NCI-H1092 (cell line): ENCODE measurements around the gene INF2.

Source experiments
- DNase-seq: peaks from one replicate; lab custom pipeline; 2025; lab: John Stamatoyannopoulos, UW

The INF2 gene

DNA sequence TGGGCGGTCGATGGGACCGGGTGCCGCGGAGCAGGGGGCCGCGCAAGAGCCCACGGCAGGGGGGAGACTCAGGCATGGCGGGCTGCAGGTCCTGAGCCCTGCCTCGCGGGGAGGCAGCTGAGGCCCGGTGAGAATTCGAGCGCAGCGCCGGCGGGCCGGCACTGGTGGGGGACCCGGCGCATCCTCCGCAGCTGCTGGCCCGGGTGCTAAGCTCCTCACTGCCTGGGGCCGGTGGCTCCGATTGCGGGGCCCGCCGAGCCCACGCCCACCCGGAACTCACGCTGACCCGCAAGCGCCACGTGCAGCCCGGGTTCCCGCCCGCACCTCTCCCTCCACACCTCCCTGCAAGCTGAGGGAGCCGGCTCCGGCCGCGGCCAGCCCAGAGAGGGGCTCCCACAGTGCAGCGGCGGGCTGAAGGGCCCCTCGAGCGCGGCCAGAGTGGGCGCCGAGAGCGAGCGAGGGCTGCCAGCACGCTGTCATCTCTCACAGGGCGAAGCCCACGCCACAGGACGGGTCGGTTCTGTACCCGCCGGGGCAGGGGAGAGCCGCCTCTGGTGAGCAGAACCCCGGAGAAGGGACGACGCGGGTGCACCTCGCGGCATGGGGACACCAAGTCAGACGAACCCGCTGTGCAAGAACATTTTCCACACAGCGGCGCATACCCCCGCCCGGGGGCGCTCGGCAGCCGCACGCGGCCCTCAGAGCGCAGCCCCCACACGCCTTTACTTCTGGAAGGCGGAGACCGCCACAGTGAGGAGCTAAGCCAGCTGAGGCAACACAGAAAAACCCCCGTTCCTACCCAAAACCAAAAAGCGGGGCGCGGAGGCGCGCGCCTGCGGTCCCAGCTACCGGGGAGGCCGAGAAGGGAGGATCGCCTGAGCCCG lies 62.4 kb downstream of the INF2 start:
- DNase-seq = no peak

DNA sequence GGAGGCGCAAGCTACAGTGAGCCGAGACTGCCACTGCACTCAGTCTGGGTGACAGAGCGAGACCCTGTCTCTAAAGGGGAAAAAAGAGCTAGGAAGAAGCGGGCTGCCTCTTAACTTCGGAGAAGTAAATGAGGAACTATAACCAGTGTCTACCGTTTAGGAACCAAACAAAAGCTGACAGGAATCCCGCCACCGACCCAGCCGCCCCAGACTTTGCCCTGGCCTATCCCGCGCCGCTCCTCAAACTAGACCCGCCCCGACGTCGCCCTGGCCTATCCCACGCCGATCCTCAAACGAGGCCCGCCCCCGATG lies 63.0 kb downstream of the INF2 start:
- no peak for DNase-seq

DNA sequence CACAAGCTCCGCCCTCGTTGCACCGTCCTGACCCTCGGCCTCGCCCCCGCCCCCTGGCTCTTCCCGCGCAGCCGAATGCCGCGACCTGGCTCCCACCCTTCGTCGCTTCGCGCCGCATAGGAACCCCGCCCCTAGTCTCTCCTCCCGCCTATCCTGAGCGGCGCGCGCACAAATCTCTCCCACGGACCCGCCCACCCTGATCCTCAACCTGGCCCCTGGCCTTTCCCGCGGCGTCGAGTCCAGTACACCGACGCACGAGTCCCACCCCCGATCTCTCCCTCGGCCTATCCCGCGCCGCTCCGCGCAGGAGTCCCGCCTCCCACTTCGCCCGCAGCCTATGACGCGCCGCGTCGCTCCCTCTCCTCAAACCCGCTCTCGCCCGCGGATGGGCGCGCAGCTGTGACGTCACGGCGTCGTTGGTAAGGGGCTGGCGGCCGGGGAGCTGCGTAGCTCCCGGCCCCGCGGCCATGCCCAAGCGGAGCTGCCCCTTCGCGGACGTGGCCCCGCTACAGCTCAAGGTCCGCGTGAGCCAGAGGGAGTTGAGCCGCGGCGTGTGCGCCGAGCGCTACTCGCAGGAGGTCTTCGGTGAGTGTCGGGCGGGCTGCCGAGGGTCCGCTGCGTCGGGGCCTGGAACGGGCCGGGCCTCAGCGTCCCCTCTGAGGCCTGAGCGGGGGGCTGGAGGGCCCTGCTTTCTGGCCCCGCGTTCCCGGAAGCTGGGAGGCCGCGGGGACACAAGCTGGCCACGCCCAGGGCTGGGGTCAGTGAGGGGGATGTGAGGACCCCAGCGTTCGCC lies 63.5 kb downstream of the INF2 start, which contains the start of gene SIVA1:
TSS of gene SIVA1 (plus strand) at position 413 of the 793 bp plus-strand sequence. CDS start at position 468, 55 bp downstream.
- peak; percentile 99 for DNase-seq

DNA sequence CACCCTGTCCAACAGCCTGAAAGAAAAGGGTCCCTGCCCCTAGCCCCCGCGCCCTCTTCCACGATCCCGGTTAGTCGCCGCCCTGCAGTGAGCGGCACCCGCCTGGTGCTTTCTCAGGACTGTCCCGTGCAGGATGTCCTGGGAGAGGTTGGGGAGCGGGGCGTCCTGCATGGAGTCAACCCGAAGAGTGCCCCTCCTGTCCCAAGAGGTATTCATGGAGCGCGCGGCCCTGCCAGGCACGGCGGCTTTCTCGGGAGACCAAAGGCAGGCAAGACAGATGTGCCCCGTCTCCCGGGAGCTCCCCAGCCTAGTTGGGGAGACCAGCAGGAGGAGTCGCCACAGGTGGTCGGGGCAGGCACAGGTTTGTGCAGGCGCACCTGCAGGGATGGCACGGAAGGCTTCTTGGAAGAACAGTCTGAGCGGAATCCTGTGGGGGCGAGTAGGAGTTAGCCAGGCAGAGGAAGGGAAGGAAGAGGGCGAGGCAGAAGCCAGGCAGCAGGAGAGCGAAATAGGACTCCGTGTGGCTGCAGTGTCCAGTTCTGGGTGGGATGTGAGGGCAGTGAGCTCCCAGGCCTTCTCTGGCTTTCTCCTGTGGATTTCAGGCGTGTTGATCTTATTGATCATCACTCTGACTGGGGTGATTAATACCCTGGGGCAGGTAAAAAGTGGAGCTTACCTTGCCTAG lies 64.3 kb downstream of the INF2 start:
- DNase-seq = no peak

DNA sequence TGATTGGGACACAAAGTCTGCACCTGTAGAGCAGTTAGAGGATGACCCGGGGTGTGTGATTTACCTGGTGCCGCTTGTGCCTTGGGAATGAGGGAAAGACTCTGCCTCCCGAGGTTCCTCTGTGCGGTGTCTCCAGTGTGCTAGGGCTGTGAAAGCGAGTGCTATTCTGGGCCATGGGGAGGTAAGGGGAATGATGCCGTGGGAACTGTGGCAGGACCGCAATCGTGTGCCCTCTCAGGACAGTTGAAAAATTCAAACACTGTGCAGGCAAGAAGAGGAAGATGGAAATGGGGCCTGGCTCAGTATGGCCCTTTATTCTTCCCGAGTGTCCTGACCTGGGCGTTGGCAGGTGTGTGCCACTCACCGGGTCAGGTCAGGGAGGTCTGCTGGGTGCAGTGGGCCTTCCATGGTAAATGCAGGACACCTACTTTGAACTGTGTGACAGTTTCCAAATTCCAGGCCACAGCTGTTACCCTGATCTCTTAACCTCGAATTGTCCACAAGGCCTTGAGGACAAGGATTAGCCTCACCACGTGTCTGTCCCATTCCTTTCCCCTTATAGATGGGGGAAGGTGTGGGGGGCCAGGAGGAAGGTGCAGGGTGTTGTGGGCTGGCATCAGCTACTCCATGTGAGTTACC lies 64.9 kb downstream of the INF2 start:
- DNase-seq = no peak

DNA sequence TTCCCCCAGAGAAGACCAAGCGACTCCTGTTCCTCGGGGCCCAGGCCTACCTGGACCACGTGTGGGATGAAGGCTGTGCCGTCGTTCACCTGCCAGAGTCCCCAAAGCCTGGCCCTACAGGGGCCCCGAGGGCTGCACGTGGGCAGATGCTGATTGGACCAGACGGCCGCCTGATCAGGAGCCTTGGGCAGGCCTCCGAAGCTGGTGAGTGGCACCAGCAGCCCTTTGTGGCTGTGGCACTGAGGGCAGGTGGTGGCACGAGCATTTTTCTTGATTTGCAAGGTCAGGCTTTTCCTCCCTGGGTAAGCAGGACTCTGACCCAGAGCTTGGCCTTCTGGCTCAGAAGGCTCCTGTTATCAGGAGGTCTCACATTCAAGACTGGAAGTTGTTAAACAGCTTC lies 66.2 kb downstream of the INF2 start:
- no peak for DNase-seq

DNA sequence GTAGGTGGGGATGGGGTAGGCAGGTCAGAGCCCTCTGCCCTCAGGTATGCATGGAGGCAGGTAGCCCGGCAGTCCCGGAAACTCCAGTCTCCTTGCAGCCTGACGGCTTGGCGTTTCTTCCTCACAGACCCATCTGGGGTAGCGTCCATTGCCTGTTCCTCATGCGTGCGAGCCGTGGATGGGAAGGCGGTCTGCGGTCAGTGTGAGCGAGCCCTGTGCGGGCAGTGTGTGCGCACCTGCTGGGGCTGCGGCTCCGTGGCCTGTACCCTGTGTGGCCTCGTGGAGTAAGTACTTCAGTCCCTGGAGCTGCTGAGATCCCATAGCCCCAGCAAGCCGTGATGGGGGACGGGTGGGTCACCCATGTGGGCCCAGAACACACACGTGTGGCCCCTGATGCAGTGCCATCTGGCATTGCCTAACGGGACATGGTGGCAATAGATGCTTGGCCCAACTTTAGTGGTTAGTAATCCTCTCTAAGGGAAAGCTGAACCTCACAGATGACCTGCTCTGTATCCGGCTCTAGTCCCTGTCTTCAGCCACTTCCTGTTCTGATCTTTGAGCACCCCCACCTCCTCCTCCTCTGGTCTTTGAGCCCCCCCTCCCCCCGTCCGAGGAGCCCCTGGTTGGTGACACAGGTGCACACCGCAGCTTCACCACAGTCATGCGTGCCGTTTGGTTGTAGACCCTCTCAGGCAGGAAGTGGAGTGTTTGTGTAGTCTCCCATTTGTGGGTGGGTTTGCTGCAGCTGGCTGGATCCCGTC lies 67.2 kb downstream of the INF2 start:
- DNase-seq = no peak

DNA sequence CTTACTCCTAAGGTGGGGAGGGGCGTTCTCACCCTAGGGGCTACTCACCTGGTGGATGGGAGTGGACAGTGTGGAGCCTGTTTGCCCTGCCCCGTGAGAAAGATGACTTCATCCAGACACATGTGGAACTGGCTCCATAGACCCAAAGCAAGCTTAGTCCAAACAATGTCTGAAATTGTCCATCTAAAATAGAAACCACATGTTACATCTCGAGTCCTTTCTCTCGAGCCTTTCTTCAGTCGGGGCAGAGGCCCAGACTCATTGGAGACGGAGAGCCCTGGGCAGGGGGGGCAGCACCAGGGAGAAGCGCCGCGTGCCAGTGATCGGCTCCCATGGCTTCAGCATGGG lies 67.8 kb downstream of the INF2 start:
- no peak for DNase-seq

DNA sequence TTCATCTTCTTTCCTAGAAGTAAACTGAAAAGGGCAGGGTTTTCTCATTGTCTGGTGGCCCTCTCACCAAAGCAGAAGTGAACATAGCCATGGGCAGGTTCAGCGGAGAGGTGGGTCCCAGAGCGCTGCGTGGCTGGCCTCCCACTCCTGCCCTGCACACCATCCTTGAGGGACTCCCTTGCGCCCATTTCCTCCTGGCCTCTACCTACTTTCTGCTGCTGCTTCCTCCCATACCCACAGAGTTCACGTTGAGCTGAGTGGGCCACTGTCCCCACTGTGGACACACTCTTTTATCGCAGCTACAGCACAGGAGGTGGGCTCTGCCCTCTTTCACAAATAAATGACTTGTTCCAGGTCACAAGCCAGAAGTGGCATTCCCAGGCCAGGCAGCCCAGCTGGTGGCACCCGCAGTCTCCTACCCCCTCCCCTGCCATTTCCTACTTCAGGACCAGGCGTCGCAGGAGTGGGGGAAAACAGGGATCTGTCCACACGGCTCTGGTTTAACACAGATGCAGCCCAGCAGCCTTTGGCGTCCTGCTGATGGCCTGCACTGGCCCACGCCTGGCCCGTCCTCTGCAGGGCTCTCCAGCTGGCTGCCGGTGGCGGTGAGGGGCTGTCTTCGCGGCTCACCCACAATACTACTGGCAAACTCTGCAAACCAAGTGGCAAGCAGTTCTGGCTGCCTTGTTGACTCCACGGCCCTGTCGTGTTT lies 68.4 kb downstream of the INF2 start:
- no peak for DNase-seq

DNA sequence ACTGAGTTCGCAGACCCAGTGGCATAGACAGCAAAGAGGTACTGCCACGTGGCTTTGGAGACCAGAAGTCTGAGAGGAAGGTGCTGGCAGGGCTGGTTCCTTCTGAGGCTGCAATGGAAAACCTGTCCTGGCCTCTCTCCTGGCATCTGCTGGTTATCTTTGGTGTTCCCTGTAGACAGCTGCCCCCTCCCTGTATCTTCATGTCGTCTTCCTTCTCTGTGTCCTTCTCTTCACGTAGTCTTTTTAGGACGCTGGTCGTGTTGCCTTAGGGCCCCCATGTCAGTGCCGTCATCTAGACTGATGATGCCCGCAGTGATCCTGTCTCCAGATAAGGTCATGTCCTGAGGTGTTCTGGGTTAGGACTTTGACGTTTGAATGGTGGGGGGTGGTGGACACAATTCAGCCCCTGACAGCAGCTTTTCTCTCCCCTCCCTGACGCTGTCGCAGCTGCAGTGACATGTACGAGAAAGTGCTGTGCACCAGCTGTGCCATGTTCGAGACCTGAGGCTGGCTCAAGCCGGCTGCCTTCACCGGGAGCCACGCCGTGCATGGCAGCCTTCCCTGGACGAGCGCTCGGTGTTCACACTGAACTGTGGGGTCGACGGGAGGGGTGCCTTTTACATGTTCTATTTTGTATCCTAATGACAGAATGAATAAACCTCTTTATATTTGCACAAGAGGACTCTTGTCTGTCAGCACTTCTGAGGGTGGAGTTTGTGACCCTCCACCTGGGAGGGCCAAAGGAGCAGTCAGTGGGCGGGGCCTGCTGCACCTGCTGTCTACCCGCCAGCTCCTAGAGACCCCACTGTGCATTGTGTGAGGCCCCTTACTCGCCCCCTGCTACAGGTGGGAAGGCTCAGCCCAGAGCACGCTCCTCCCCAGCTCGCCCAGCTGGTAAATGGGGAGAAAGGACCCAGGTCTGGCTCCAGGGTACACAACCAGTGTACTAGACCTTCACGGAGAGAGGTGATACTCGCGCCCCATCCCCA lies 69.9 kb downstream of the INF2 start:
- DNase-seq = no peak

DNA sequence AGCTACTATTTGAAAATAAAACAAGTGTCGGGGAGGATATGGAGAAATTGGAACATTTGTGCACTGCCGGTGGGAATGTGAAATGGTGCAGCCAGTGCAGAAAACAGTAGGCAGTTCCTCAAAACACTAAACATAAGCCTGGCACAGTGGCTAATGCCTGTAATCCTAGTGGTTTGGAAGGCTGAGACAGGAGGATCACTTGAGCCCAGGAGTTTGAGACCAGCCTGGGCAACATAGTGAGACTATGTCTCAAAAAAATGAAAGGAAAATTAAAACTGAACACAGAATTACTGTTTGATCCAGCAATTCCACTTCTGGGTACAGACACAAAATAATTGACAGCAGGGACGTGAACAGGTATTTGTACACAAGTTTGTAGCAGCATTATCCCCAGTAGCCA lies 76.1 kb downstream of the INF2 start:
- DNase-seq = no peak

DNA sequence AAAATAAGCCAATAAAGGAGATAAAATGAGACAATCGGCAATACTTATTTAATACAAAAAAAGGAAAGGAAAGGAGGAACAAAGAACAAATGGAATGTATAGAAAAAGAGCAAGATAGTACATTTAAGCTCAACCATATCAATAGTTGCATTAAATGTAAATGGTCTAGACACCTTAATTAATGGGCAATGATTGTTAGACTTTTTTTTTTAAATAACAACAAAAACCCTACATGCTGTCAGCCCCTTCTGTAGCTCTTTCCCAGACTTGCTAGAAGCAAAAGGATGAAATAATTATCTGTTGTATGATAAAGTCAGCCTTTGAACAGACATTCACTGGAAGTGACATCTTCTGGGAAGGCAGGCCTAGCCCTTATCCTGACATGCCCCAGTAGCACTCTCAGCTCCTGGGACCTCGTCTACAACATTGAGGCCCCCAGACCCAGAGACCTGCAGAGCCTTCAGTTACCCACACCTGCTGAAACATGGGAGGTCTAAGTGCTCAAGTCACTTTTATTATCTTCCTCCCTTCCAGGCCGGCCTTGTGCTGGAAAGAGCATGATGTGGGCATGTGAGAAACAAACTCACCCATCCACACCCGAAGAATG lies 76.9 kb downstream of the INF2 start:
- no peak for DNase-seq

DNA sequence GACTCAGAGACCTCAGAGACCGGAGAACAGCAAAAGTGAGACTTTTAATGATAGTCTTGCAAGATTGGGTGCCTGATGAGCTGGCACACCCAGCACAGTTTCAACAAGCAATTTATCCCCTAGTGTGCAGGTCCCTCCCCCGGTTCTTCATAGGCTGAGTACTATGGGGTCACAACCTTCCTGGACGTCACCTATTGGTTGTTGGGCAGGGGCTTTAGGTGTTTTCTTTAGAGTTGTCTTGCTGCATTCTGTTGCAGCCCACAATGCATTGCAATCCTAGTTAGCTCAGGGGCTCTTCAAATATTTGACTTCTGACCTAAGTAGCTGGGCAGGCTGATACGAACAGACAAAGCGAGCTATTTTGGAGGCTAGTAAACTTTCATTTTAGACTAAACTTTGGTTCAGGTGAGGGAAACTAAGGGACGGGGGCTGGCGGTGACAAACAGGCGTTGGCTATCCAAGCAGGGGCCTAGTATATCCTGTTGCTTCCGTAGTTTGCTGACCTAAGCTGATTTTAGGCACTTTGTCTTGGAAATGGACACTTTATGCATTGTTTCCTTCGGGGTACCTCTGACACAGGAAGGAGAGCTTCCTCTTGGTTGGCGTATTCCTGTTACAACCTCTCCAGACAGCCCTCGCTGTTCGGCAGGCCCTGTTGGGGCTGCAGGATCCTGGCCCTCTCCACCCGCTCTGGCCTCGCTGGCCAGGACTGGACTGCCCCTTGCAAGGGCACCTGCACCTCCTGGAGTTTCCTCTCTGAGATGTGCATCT lies 77.6 kb downstream of the INF2 start:
- DNase-seq = no peak

DNA sequence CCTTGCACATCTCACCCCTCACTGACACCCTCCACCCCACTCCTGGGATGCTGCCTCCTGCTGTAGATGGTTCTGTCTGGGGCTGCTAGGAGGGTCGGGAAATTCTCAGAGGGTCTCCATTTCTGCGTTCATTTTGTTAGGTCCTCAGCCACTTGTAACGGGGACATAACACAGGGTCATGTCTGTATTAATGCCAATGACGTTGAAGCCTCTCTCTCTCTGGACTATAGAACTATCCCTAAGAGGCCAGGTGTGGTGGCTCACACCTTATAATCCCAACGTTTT lies 78.2 kb downstream of the INF2 start:
- no peak for DNase-seq

DNA sequence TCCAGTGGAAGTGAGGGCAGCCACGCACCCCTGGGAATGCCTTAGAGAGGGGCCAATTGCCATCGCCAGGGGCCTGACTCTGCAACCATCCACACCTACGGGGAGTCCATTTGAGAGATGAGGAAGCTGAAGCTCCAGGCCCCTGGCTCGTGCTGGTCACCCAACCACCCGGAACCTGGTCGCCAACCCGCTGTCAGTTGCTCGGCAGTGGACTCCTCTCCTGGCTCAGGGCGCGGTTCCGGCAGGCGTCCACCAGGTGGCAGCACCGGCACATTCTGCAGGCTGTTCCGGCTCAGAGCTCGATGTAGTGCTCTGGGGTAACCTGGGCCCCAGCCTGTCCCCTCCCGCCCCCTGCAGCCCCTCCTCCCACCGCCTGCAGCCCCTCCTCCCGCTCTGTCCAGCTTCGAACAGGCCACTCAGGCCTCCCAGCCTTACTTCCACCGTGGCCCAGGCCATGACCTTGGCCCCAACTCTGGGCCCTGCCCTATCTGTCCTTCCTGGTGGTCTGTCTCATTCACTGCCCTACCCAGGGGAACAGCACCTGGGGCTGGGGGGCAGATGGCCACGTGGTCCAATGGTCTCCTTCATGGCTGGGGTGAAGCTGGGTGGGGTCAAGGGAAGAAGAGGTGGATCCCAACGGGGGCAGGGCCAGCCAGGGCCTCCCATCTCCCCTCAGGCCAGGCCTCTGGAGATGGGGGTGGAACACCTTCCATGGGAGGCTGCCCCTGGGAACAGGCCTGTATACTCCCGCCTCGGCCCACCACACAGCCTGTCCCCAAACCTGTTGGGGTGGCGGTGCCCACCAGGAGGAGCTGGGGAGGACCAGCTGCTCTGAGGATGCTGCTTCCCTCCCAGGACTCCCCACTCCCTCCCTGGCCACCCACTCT lies 79.3 kb downstream of the INF2 start:
- DNase-seq = peak; percentile 64

DNA sequence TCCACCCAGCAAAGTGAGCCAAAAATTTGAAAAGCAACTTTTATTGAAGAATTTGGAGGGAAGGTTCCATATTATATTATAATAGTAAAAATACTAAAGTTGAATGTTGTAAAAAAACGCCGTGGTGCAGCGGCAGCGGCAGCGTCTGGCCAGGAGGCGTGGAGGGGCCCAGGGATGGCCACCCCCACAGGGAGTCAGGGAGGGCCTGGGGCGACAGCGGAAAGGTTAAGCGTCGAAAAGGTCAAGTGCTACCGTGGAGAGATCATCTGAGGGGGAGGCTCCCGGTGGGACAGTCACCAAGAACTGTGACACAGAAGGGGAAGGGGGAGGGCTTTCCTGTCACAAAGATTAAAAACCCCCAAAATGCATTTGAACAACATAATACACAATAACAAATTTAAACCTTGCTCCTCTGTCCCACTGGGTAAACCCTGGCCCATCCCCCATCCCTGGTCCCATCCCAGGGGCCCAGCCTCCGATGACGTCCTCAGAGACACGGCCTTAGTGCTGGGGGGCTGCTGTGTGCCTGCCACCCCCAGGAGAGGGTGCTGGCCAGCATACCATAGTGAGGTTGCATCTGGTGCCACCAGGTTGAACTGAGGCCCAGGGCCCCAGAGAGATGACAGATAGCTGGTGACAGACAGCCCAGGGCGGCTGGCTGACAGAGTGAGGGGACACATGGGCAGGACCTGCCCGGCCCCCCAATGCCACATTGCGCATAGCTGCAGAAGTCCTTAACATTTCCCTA lies 80.1 kb downstream of the INF2 start:
- no peak for DNase-seq

DNA sequence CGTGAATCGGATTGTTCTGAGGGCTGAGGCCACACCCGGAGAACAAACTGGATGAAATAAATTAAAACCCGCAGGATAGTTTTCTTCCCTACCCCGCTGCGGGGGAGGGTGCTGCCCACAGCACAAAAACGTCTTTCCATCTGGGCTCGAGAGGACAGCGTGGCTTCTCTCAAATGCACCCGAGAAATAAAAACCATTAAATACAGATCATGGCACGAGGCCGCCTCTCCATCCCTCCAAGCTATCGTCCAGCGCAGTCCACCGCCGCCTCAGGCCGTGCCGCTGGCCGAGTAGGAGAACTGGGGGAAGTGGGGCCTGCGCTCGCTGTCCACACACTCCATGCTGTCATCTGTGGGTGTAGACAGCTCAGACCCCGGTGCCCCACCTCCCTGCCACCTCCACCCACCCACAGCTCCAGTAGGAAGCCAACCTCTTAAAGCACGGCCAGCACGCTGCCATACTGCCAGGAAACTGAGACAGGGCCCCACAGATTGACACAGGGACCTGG lies 80.7 kb downstream of the INF2 start:
- no peak for DNase-seq
